NCI-H460 (cell line): Measurements from ENCODE around the gene KCNC4. TPM values are rescaled to one million over a fixed set of nuclear protein-coding genes. Genes with fewer than 3 reads are reported as not detected.

Source experiments
- DNase-seq: peaks from one replicate; pipeline ENCODE4 v3.0.0-alpha.2; 2016; ENCODE audit warnings: low read depth; ENCODE audit errors: extremely low read depth
- small RNA-seq, 2 experiments: library from RNA; depleted of rRNA; stranded (forward); fragments of <200 nt; gene quantifications; one replicate each; pipeline ENCODE3, GENCODE V24; 2014
- total RNA-seq: library from RNA; depleted of rRNA; stranded (reverse); fragments of >200 nt; shearing (Covaris generic); gene quantifications from 2 replicates; pipeline ENCODE4 v1.2.3, GENCODE V29; 2014; rRNA removed

Gene KCNC4
- total RNA-seq, 1 experiment from 2014 or later, result 1.8 TPM

- DNase-seq, result no peak
These were observed 38.6 kb downstream of the KCNC4 start for GRCh38 chr1:110248746-110249145.

GRCh38 chr1:110249256-110249655 lies 39.1 kb downstream of the KCNC4 start:
- DNase-seq, result no peak

- DNase-seq, result no peak
These were observed 39.9 kb downstream of the KCNC4 start for GRCh38 chr1:110250008-110250407.

GRCh38 chr1:110250749-110251148 lies 40.6 kb downstream of the KCNC4 start:
- DNase-seq, result no peak

GRCh38 chr1:110253213-110253612 lies 43.1 kb downstream of the KCNC4 start:
- DNase-seq, result no peak

GRCh38 chr1:110254604-110255391 lies 44.7 kb downstream of the KCNC4 start:
- DNase-seq, result no peak

GRCh38 chr1:110255392-110255787 lies 45.3 kb downstream of the KCNC4 start:
- DNase-seq, result no peak

- no peak for DNase-seq
These were observed 48.6 kb downstream of the KCNC4 start for GRCh38 chr1:110258734-110259133.

GRCh38 chr1:110259770-110260169 lies 49.7 kb downstream of the KCNC4 start:
- no peak for DNase-seq

Small RNAs within 50 kb of the gene (small RNA-seq; reads per million reads assigned to genes)
- 0 reads per million in 2 experiments for gene AL137790.1

Other genes starting within 250 kb of the KCNC4 start
- gene AHCYL1, start 225.5 kb upstream of the KCNC4 start, total RNA-seq, result 54.8 and 66.8 TPM in 2 replicates
- gene STRIP1, start 175.7 kb upstream of the KCNC4 start, total RNA-seq, result 20.8 and 22.5 TPM in 2 replicates
- gene ALX3, start 139.6 kb upstream of the KCNC4 start, total RNA-seq, result not detected in 2 replicates
- gene UBL4B, start 97.9 kb upstream of the KCNC4 start, total RNA-seq, result not detected in 2 replicates
- not detected in 2 replicates for gene SLC6A17, start 59.8 kb upstream of the KCNC4 start, total RNA-seq
- 32.3 and 37.1 TPM in 2 replicates for gene RBM15, start 129.1 kb downstream of the KCNC4 start, total RNA-seq
- 412 and 417 TPM in 2 replicates for gene SLC16A4, start 180.7 kb downstream of the KCNC4 start, total RNA-seq
- gene LAMTOR5, start 197.4 kb downstream of the KCNC4 start, total RNA-seq, result 188 and 200 TPM in 2 replicates
- not detected in 2 replicates for gene PROK1, start 240.8 kb downstream of the KCNC4 start, total RNA-seq